SKM-1 (cell line): Measurements from ENCODE around the gene ANO1.

Experiments
- DNase-seq: peaks from one replicate; lab custom pipeline; 2025; ENCODE audit not compliant: unreplicated experiment; lab: John Stamatoyannopoulos, UW

ANO1 gene

GRCh38 chr11:70158201-70158600 lies 80.1 kb downstream of the ANO1 start:
- DNase-seq, result no peak

- no peak for DNase-seq
These were observed 80.8 kb downstream of the ANO1 start for GRCh38 chr11:70158757-70159389.

- no peak for DNase-seq
These were observed 81.8 kb downstream of the ANO1 start for GRCh38 chr11:70159627-70160570.

- no peak for DNase-seq
These were observed 83.0 kb downstream of the ANO1 start for GRCh38 chr11:70161043-70161625.

- DNase-seq, result no peak
These were observed 86.6 kb downstream of the ANO1 start for GRCh38 chr11:70164705-70165104.

- no peak for DNase-seq
These were observed 89.0 kb downstream of the ANO1 start for GRCh38 chr11:70167120-70167519.

GRCh38 chr11:70167723-70168404 lies 89.7 kb downstream of the ANO1 start:
- DNase-seq, result no peak

GRCh38 chr11:70168405-70168754 lies 90.3 kb downstream of the ANO1 start:
- no peak for DNase-seq

- DNase-seq, result no peak
These were observed 91.0 kb downstream of the ANO1 start for GRCh38 chr11:70169127-70169526.

- DNase-seq, result no peak
These were observed 91.5 kb downstream of the ANO1 start for GRCh38 chr11:70169632-70170031.

- no peak for DNase-seq
These were observed 92.6 kb downstream of the ANO1 start for GRCh38 chr11:70170596-70171210.

GRCh38 chr11:70173018-70173417 lies 94.9 kb downstream of the ANO1 start:
- DNase-seq, result no peak

GRCh38 chr11:70174547-70175235 lies 96.6 kb downstream of the ANO1 start:
- DNase-seq, result no peak

- no peak for DNase-seq
These were observed 97.2 kb downstream of the ANO1 start for GRCh38 chr11:70175236-70175698.

- DNase-seq, result peak; percentile 9
These were observed 99.0 kb downstream of the ANO1 start for GRCh38 chr11:70176940-70177689.

- DNase-seq, result no peak
These were observed 102.8 kb downstream of the ANO1 start for GRCh38 chr11:70180906-70181305.

- no peak for DNase-seq
These were observed 104.1 kb downstream of the ANO1 start for GRCh38 chr11:70182266-70182665.

- DNase-seq, result no peak
These were observed 104.9 kb downstream of the ANO1 start for GRCh38 chr11:70183032-70183431.

- no peak for DNase-seq
These were observed 105.5 kb downstream of the ANO1 start for GRCh38 chr11:70183483-70184176.
